Measurements from ENCODE around the gene S100B.
A peak's percentile ranks its signal among the peaks of the same experiment; 100 is the strongest.
"Not testable (repeated sequence)": the region's sequence is repeated elsewhere in the genome, so short reads cannot be mapped to it uniquely, and the experiment has no call there.

S100B gene

GRCh38 chr21:46600978-46601377 is 3.9 kb downstream of the S100B start:
- DNase-seq (ENCODE audit: low spot score): no peak

GRCh38 chr21:46600305-46600704 is 4.6 kb downstream of the S100B start:
- no peak for DNase-seq (ENCODE audit: low spot score)

- peak; percentile 90 for DNase-seq (ENCODE audit: low spot score)
These were observed 6.0 kb downstream of the S100B start for GRCh38 chr21:46598581-46599572.

GRCh38 chr21:46597896-46598343 is 7.0 kb downstream of the S100B start:
- DNase-seq (ENCODE audit: low spot score): no peak

GRCh38 chr21:46597031-46597430 is 7.9 kb downstream of the S100B start:
- DNase-seq (ENCODE audit: low spot score): no peak

GRCh38 chr21:46596201-46596600 is 8.7 kb downstream of the S100B start:
- DNase-seq (ENCODE audit: low spot score): no peak

- no peak for DNase-seq (ENCODE audit: low spot score)
These were observed 10.6 kb downstream of the S100B start for GRCh38 chr21:46594276-46594675.

- no peak for DNase-seq (ENCODE audit: low spot score)
These were observed 19.5 kb downstream of the S100B start for GRCh38 chr21:46585191-46585953.

GRCh38 chr21:46581780-46582307 is 23.0 kb downstream of the S100B start:
- no peak for DNase-seq (ENCODE audit: low spot score)

- not testable (repeated sequence) for DNase-seq (ENCODE audit: low spot score)
These were observed 25.5 kb downstream of the S100B start for GRCh38 chr21:46579394-46579793.

- not testable (repeated sequence) for DNase-seq (ENCODE audit: low spot score)
These were observed 27.1 kb downstream of the S100B start for GRCh38 chr21:46577786-46578185.

GRCh38 chr21:46572850-46573249 is 32.0 kb downstream of the S100B start:
- DNase-seq (ENCODE audit: low spot score): no peak

GRCh38 chr21:46570631-46571030 is 34.3 kb downstream of the S100B start:
- no peak for DNase-seq (ENCODE audit: low spot score)

- DNase-seq (ENCODE audit: low spot score): no peak
These were observed 34.8 kb downstream of the S100B start for GRCh38 chr21:46570119-46570518.

GRCh38 chr21:46569081-46569480 is 35.8 kb downstream of the S100B start:
- DNase-seq (ENCODE audit: low spot score): no peak

GRCh38 chr21:46568562-46568961 is 36.3 kb downstream of the S100B start:
- no peak for DNase-seq (ENCODE audit: low spot score)

GRCh38 chr21:46567348-46567747 is 37.5 kb downstream of the S100B start:
- no peak for DNase-seq (ENCODE audit: low spot score)

GRCh38 chr21:46564391-46564790 is 40.5 kb downstream of the S100B start:
- DNase-seq (ENCODE audit: low spot score): no peak

GRCh38 chr21:46562964-46563607 is 41.8 kb downstream of the S100B start:
- DNase-seq (ENCODE audit: low spot score): peak; percentile 57

- no peak for DNase-seq (ENCODE audit: low spot score)
These were observed 42.4 kb downstream of the S100B start for GRCh38 chr21:46562472-46562871.

- DNase-seq (ENCODE audit: low spot score): no peak
These were observed 43.3 kb downstream of the S100B start for GRCh38 chr21:46561445-46562090.
